Central memory CD4-positive, alpha-beta T cell (primary cell): ENCODE data around the gene WDR62.

Experiments
- DNase-seq: peaks from one replicate; pipeline ENCODE4 v3.0.0; 2022
- total RNA-seq, 3 experiments: gene quantifications; one replicate each; lab custom pipeline; 2026; lab: John Stamatoyannopoulos, UW

The WDR62 gene
- total RNA-seq = 2.4 to 16.4 (median 9.6) reads per million in 3 experiments

DNA sequence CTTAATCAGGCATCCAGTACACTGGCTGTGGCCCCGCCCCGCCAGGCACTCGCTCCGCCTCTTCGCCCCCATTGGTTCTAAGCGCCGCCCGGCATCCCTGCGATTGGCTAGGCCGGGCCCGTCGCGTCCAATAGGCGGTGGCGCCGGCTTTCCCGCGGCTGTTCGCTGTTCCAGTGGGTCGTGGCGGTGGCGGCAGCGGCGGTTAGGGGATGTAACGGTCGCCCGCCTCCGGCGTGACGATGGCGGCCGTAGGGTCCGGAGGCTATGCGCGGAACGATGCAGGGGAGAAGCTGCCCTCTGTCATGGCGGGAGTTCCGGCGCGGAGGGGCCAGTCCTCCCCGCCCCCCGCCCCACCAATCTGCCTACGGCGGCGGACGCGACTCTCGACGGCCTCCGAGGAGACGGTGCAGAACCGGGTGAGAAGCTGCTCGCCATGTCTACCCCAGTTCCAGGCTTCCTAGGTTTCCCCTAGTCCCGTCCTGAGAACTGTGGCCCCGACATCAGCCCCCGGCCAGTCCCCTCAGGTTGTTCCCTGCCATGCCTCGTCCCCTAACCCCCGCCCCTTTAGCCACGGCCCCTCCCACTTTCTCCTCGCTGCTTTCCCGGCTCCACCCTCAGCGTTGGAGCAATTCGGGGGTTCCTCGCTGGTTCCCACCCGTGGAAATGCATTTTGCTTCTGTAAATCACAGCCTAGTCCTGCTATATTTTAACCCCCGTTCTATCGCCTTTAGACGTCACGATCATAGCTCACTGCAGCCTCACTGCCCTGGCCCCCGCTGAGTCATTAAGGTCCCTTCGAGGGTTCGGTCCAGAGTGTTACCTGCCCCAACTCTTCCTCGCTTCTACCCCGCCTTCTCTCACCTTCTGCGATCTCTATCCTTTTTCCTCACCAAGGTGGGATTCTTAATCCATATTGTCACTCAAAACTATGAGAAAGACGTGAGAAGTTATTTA, at the start of gene WDR62:
Gene WDR62 (plus strand): TSS at position 165 of the 954 bp plus-strand sequence. CDS start 75 bp downstream, at position 240.
- DNase-seq = no peak

DNA sequence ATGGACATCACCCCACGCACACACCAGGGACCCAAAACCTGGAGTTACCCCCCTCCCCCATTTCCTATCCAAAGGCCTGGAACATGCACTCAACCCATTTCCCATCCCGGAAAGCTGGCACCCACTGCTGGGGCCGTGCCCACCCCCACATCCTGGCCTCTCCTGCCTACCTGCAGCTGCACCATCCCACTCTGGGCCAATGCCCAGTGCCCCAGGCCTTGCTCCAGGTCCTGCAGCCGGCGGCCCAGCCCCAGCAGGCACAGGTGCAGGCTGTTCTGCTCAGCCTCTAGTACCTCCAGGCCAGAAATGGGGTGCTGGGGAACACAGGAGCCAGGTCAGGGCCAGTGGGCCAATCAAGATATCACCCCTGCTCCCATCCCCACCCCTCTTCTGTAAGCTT, 47.7 kb upstream of the WDR62 start:
- DNase-seq = no peak

GRCh38 chr19:36008336-36008978, 46.2 kb upstream of the WDR62 start, which contains the start of gene SYNE4:
SYNE4 (minus strand) TSS chr19:36008813; CDS start chr19:36008681, 132 bp downstream.
- no peak for DNase-seq

DNA sequence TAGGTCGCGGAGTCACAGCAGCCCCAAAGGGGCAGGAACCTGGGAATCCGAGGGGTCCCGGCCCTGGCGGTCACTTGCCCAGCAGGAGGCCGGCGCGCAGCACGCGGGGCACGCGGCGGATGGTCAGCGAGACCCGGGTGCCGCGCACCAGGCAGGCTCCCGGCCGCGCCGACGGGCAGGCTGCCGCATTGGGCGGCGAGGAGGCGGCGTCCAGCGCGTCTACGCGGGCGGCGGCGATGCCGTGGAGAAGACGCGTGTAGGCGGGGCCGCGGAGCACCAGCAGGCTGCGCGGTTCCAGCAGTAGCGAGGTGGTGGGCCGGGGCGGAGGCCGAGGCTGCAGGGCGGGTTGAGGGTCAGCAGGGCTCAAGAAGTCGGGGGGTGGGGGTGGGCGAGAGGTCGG, 45.5 kb upstream of the WDR62 start:
- peak; percentile 21 for DNase-seq

DNA sequence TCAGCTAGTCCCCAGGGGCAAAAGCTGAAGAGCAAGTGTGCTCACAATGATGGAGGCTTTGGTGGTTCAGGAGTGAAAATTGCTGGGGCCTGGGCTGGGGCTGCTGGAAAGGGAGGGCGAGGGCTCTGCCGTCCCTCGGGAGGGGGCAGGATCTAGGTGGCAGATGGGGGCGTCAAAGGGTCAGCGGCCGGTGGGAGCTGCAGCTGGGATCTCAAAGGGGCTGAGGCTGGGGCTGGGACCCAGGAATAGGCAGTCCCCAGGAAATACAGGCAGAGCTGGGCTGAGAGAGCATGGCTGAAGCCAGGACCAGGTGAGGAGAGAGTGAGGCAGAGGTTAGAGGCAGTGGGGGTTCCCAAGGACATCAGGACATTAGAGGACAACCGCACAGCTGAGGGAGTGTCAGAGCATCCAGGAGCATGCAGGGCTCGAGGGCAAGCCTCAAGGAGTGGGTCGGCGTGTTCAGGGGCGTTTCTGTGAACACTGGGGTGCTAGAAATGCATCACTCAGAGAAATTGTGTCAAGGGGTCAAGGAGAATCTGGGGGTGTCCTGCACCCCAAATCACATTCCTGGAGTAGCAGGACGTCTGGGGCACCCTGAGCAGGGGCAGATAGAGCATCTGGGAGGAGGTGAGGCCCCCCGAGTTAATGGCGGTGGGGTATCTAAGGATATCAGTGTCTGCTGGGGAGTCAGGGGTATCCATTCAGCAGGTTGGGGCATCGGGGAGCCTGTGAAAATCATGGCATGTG, 44.9 kb upstream of the WDR62 start:
- no peak for DNase-seq

- no peak for DNase-seq
These were observed 44.3 kb upstream of the WDR62 start for GRCh38 chr19:36010402-36010801.

DNA sequence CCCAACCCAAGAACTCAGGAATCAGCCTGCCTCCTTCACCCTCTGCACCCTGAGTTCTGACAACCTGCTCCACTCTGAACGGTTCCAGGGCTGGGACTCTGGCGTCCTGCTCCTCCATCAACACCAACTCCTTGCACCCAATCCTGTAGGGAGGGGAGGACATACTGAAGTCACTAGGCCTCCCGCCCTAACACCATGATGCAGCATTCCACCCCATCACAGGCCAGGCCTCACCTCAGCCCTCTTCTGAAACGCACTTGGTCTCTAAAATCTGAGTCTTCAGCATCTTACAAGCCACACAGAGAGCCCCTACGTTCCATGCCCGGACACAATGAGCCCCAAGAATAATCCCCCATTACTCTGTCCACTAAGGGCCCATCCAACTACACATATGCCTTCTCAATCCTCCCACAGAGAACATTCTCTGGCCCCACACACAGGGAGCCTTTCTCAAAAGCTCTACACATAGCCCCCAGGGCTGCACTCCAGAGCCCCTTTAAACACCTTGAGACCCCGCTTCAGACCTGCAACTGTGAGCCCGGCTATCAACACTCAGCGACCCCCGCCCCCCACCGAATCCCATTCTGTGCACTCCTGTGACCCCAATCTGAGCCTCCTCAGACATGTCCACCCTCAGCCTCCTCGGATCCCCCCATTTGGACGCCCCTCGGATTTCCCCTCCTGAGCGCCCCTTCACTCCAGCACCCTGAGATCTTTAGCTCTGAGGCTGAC, 41.3 kb upstream of the WDR62 start:
- no peak for DNase-seq

- peak; percentile 98 for DNase-seq
These were observed 40.4 kb upstream of the WDR62 start, which contains the start of gene ALKBH6 for GRCh38 chr19:36014012-36014924. ALKBH6 (minus strand) TSS chr19:36014213; CDS start chr19:36013397, 816 bp downstream.

GRCh38 chr19:36019061-36019670, 35.5 kb upstream of the WDR62 start:
- no peak for DNase-seq

- DNase-seq = no peak
These were observed 31.3 kb upstream of the WDR62 start for GRCh38 chr19:36023432-36023831.

GRCh38 chr19:36025541-36025940, 29.2 kb upstream of the WDR62 start:
- DNase-seq = no peak

DNA sequence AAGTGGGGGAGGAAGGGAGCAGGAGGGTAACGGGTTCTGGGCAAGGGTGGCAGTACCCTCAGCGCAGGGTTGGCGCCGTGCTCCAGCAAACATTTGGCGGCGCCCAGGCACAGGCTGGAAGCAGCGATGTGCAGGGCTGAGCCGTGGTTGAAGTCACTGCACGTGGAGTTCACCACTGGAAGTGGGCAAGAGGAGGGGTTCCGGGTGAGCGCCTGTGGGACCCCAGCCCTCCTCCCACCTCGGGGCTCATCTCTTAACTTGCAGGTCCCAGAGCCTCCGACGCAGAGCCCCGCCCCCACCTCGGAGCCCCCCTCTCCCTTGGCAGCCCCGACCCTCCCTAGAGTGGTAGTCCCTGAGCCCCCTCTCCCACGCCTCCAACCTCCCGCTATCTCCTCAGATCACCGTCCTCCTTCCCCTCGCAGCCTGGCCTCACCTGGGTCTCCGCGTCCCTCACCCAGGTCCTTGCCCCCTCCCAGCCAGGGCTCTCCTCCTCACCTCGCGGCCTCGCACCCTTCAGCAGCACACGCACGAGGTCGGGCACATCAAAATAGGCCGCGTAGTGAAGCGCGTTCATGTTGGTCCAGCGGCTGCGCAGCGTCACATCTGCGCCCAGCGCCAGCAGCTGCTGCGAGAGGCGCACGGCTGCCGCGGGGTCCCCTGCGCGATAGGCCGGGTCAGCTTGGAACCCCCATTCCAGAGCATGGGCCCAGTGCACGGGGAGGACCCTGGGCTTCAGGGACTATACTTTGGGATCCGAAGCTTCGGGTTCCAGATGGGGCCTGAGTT, 28.4 kb upstream of the WDR62 start:
- DNase-seq = no peak

- no peak for DNase-seq
These were observed 27.0 kb upstream of the WDR62 start for GRCh38 chr19:36027696-36028095.

- DNase-seq = no peak
These were observed 26.2 kb upstream of the WDR62 start for GRCh38 chr19:36028313-36029041.

- no peak for DNase-seq
These were observed 24.2 kb upstream of the WDR62 start for GRCh38 chr19:36030264-36031148.

DNA sequence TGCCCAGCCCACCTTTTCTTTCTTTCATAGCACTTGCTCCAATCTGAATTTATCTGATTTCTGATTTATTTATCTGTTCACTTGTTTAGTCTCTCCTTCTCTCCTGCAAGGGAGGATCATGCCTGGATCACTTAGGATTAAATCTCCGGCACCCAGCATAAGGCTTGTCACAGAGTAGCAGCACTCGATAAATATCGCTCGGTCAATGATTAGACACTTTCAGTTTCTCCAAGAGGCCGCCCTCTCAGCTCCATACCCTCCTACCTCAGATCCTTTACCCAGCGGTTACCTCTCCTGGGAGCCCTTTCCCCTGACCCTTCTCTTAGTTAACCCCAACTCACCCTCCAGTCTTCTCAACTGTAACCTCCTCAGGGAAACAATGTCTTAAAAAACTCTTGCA, 23.4 kb upstream of the WDR62 start:
- no peak for DNase-seq

DNA sequence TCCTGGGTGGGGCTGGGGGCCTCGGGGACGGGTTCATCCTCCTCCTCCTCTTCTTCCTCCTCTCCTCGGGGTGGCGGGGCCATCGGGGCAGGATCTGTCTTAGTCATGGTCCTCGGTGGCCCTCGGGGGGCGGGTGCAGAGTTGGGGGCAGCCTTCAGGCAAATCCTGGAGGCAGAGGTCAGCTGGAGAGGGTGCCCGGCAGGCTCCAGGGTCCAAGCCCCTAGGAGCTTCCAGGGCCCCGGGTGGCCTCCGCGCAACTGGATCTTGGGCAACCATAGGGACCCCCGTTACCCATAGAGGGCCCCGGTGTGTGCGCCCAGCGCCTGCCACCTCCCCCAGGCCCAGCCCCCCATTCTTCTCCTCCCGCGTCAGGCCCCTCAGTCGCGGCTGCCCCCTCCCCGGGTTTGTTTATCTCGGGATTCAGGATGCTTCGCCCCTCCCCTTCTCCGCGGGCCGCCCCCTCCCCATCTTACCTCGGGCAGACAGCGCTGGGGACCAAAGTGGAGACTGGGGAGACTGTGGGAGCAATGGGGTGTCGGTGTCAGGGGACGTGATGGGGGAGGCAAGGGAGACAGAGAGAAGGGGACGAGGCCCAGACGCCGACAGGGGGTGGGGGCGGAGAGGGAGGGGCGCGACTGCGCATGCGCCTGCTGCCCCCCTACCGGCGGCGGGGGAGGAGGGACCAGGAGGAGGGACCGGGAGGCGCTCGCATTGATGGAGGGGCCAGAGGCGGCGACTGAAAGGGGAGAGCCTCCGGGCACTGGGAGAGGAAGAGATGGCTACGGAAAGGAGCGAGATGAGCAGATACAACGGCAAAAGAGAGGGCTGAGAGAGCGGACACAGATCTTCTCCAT, 22.2 kb upstream of the WDR62 start, which contains the start of gene CLIP3:
Gene CLIP3 (minus strand): TSS at position 623 of the 854 bp plus-strand sequence. CDS start 516 bp downstream, at position 107.
- DNase-seq = peak; percentile 12
